CD8-positive, alpha-beta memory T cell (primary cell): ENCODE data around the gene RBFA. TPM values are rescaled to one million over a fixed set of nuclear protein-coding genes. Genes with fewer than 3 reads are reported as not detected.

ENCODE experiments used
- CTCF ChIA-PET: fragments of 350-600 bp; sonication (Branson Sonifier 250); formaldehyde crosslinking; loops from one replicate; lab custom pipeline; 2021; ENCODE audit warnings: antibody characterized with exemption; lab: Charles Lee
- POLR2A ChIA-PET: fragments of 350-600 bp; sonication (Branson Sonifier 250); formaldehyde crosslinking; loops from one replicate; lab custom pipeline; 2021; ENCODE audit warnings: antibody characterized with exemption; lab: Charles Lee
- DNase-seq, 5 donors: peaks; one replicate each; pipeline versions ENCODE4 v3.0.0 to v3.0.0-alpha.2; 2020 to 2022; ENCODE audit warnings: mixed read lengths in 1 of 5
- H3K27ac ChIP-seq: one replicate; pipeline ENCODE4 v1.7.0; 2013; ENCODE audit warnings: low read depth, mild to moderate bottlenecking, low read length, moderate library complexity
- H3K27me3 ChIP-seq: 2 replicates; pipeline ENCODE4 v1.7.0; 2013; ENCODE audit warnings: low read length, mild to moderate bottlenecking; ENCODE audit not compliant: insufficient read depth, poor library complexity, severe bottlenecking
- H3K36me3 ChIP-seq: 2 replicates; pipeline ENCODE4 v1.7.0; 2013; ENCODE audit warnings: mild to moderate bottlenecking, low read length, moderate library complexity; ENCODE audit not compliant: insufficient read depth
- H3K4me1 ChIP-seq: 2 replicates; pipeline ENCODE4 v1.7.0; 2013; ENCODE audit warnings: mild to moderate bottlenecking, low read length, moderate library complexity; ENCODE audit not compliant: insufficient read depth
- H3K4me3 ChIP-seq: 2 replicates; pipeline ENCODE4 v1.7.0; 2013; ENCODE audit warnings: mild to moderate bottlenecking, low read length
- H3K9me3 ChIP-seq: 2 replicates; pipeline ENCODE4 v1.7.0; 2013; ENCODE audit warnings: mild to moderate bottlenecking, low read length
- H3K27ac Mint-ChIP-seq, 8 donors: one replicate each; pipeline ENCODE4 v1.8.0; 2020 to 2021; ENCODE audit warnings: mixed read lengths in 8 of 8, mild to moderate bottlenecking in 6 of 8, inconsistent platforms in 3 of 8, moderate library complexity in 3 of 8
- H3K27me3 Mint-ChIP-seq, 2 donors: one replicate each; pipeline ENCODE4 v1.8.0; 2020 to 2021; ENCODE audit warnings: mixed read lengths in 2 of 2, mild to moderate bottlenecking in 1 of 2, moderate library complexity in 1 of 2
- H3K36me3 Mint-ChIP-seq, 3 donors: one replicate each; pipeline ENCODE4 v1.8.0; 2020 to 2021; ENCODE audit warnings: mixed read lengths in 3 of 3, inconsistent platforms in 1 of 3, mild to moderate bottlenecking in 1 of 3
- H3K4me1 Mint-ChIP-seq, 3 donors: one replicate each; pipeline ENCODE4 v1.8.0; 2020 to 2021; ENCODE audit warnings: mixed read lengths in 3 of 3, inconsistent platforms in 1 of 3, mild to moderate bottlenecking in 1 of 3
- H3K4me3 Mint-ChIP-seq, 7 donors: one replicate each; pipeline ENCODE4 v1.8.0; 2020 to 2021; ENCODE audit warnings: mixed read lengths in 7 of 7, mild to moderate bottlenecking in 6 of 7, moderate library complexity in 4 of 7, inconsistent platforms in 2 of 7
- H3K9me3 Mint-ChIP-seq, 5 donors: one replicate each; pipeline ENCODE4 v1.8.0; 2020 to 2022; ENCODE audit warnings: mixed read lengths in 5 of 5, mild to moderate bottlenecking in 3 of 5, moderate library complexity in 2 of 5, inconsistent platforms in 1 of 5
- polyA plus RNA-seq: library from polyadenylated mRNA; unstranded; fragments of 300-500 nt; fragmentation: Illumina TruSeq; gene quantifications from one replicate; pipeline ENCODE4 v1.2.3, GENCODE V29; 2021
- total RNA-seq, 2 experiments: library from RNA; stranded (reverse); gene quantifications; one replicate each; pipeline ENCODE4 v1.2.3, GENCODE V29; 2021

RBFA gene
- total and polyA plus RNA-seq, 3 experiments from 2014 or later = 10.0 to 40.6 (median 39.7) TPM

DNA sequence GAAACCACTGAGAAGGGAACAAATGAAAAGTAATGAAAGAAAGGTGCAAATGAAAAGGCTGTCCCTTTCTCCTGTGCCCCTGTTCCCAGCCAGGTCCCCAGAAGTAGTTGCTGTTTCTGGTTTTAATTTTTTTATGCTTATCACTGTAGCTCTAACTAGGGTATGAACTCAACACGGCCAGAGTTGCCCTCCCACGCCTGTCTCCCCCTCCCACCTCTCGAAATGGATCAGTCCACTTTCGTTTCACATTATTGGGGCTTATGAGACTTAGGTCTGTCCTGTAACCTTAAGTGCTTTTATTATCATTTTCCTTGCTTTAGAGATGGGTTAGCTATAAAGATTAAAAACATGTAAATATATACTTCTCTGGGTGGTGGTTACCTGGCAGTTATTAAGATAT, 8.6 kb downstream of the RBFA start:
- Mint-ChIP-seq H3K4me3 (peak overlapping the region in 2 of 7 donors; percentile 20 to 36), H3K27ac (peak overlapping the region in 2 of 8 donors; percentile 38 to 57), H3K4me1 (peaks cover 0 to 5% (median 2%) of the 10 kb centered on the region in 3 donors), H3K9me3 (no peaks in the 10 kb centered on the region), H3K36me3 (peaks cover 16 to 57% (median 18%) of the 10 kb centered on the region in 3 donors), H3K27me3 (no peaks in the 10 kb centered on the region)
- Histone ChIP-seq H3K4me1 (no peaks in the 10 kb centered on the region), H3K9me3 (no peaks in the 10 kb centered on the region), H3K27me3 (no peaks in the 10 kb centered on the region), H3K27ac (no peak overlapping the region), H3K4me3 (no peak overlapping the region), H3K36me3 (no peaks in the 10 kb centered on the region)
- POLR2A ChIA-PET = no interaction called here
- no peak for DNase-seq
- CTCF ChIA-PET = no interaction called here

DNA sequence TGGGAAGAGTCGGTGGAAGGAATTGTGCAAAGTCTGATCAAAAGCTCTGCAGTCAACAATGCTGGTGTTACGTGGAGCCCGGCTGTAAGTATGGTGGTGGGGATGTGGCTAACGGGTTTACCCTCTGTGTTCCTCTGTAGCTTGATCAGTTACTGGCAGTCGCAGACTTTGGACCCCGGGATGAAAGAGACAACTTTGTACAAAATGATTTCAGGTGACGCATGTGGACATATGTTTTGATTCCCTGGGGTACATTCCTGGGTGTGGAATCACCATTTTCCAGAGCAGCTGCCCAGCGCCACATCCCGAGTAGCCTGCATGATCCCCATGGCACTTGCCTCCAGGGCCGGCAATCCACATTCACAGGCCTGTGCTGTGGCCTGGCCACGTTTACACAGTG, 9.8 kb downstream of the RBFA start:
- CTCF ChIA-PET = no interaction called here
- H3K27me3 Mint-ChIP-seq = no peaks in the 10 kb centered on the region
- Histone ChIP-seq H3K27me3 (no peaks in the 10 kb centered on the region), H3K4me1 (no peaks in the 10 kb centered on the region), H3K36me3 (no peaks in the 10 kb centered on the region), H3K27ac (no peak overlapping the region), H3K4me3 (no peak overlapping the region), H3K9me3 (no peaks in the 10 kb centered on the region)
- DNase-seq = no peak
- peaks cover 0 to 2% (median 0%) of the 10 kb centered on the region in 5 donors for H3K9me3 Mint-ChIP-seq
- peaks cover 13 to 50% (median 18%) of the 10 kb centered on the region in 3 donors for H3K36me3 Mint-ChIP-seq
- peaks cover 0 to 5% (median 0%) of the 10 kb centered on the region in 3 donors for H3K4me1 Mint-ChIP-seq
- H3K4me3 Mint-ChIP-seq = no peak overlapping the region
- POLR2A ChIA-PET = no interaction called here
- H3K27ac Mint-ChIP-seq = no peak overlapping the region

DNA sequence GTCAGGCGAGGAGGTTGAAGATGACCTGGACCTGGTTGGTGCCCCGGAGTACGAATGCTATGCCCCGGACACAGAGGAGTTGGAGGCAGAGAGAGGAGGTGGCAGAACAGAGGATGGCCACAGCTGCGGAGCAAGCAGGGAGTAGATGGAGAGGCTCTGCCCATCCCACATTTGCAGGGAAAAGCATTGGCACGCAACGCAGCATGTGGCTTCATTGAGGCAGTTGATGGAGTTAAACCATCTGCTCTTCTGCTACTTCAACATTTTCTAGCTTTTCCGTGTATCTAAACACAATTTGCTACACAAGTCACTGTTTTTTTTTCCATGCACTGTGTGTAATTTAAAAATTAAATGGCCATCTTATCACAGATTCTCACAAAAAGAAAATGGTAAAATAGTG, 11.8 kb downstream of the RBFA start:
- no peak overlapping the region for H3K27ac Mint-ChIP-seq
- no peak overlapping the region for H3K4me3 Mint-ChIP-seq
- H3K4me1 Mint-ChIP-seq = peaks cover 0 to 5% (median 0%) of the 10 kb centered on the region in 3 donors
- CTCF ChIA-PET = no interaction called here
- H3K27ac ChIP-seq = no peak overlapping the region
- H3K9me3 ChIP-seq = no peaks in the 10 kb centered on the region
- H3K9me3 Mint-ChIP-seq = peaks cover 0 to 6% (median 3%) of the 10 kb centered on the region in 5 donors
- no peaks in the 10 kb centered on the region for H3K27me3 ChIP-seq
- POLR2A ChIA-PET = no interaction called here
- no peaks in the 10 kb centered on the region for H3K27me3 Mint-ChIP-seq
- H3K4me1 ChIP-seq = no peaks in the 10 kb centered on the region
- no peak overlapping the region for H3K4me3 ChIP-seq
- peaks cover 13 to 41% (median 19%) of the 10 kb centered on the region in 3 donors for H3K36me3 Mint-ChIP-seq
- no peaks in the 10 kb centered on the region for H3K36me3 ChIP-seq
- no peak for DNase-seq

DNA sequence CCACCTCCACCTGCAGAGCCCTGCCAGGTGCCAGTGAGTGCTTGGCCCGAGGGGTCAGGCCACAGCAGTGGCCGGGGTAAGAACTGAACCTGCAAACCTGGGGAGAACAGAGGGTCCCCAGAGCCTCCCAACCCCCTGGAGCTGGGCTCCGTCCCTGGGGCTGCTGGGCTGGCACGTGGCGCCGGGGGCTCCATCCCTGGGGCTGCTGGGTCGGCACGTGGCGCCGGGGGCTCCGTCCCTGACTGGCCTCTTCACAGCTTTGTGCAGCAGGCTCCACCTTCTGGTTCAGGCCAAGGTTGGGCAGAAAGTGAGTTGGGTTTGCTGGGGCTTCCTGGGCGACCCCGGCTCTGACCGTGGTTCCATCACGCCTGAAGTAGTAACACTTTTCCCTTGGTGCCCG, 12.2 kb downstream of the RBFA start:
- Histone ChIP-seq H3K4me3 (no peak overlapping the region), H3K4me1 (no peaks in the 10 kb centered on the region), H3K36me3 (no peaks in the 10 kb centered on the region), H3K27me3 (no peaks in the 10 kb centered on the region), H3K27ac (no peak overlapping the region), H3K9me3 (no peaks in the 10 kb centered on the region)
- CTCF ChIA-PET = no interaction called here
- peaks cover 17 to 40% (median 19%) of the 10 kb centered on the region in 3 donors for H3K36me3 Mint-ChIP-seq
- peaks cover 3 to 10% (median 4%) of the 10 kb centered on the region in 5 donors for H3K9me3 Mint-ChIP-seq
- peaks cover 0 to 5% (median 0%) of the 10 kb centered on the region in 3 donors for H3K4me1 Mint-ChIP-seq
- H3K27ac Mint-ChIP-seq = no peak overlapping the region
- no peak overlapping the region for H3K4me3 Mint-ChIP-seq
- no peak for DNase-seq
- POLR2A ChIA-PET = no interaction called here
- H3K27me3 Mint-ChIP-seq = no peaks in the 10 kb centered on the region

DNA sequence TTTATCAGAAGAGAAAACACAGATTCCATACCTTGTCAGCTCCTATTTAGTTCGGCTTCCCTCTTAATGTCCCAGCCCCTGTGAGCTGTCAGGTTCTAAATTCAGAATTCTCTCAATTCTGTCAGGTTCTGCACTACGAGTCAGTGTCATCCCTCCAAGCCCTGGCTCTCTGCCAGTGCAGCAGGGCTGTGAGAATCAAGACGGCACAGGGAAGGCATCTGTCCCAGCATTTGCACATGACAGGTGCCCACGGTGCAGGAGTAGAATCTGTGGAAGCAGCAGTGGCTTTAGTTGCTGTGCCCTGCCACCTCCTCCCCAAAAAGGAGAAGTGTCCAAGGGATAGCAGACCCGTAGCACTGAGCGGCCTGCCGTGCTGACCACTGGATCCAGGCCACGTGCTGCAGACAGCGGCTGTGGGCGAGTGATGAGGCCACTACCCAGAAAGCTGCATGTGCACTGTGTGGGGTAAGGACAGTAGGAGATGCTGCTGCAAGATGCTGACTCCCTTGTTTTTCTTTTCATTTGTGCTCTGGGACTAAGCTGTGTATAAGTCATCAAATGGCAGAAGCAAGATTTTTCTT, 12.8 kb downstream of the RBFA start:
- H3K4me3 Mint-ChIP-seq = no peak overlapping the region
- H3K4me1 ChIP-seq = no peaks in the 10 kb centered on the region
- no peak for DNase-seq
- no peaks in the 10 kb centered on the region for H3K27me3 ChIP-seq
- no peaks in the 10 kb centered on the region for H3K36me3 ChIP-seq
- H3K9me3 Mint-ChIP-seq = peaks cover 8 to 16% (median 11%) of the 10 kb centered on the region in 5 donors
- H3K9me3 ChIP-seq = no peaks in the 10 kb centered on the region
- H3K27ac Mint-ChIP-seq = peak overlapping the region in 1 of 8 donors; percentile 43
- ChIA-PET POLR2A (no interaction called here), CTCF (no interaction called here)
- peaks cover 0 to 5% (median 0%) of the 10 kb centered on the region in 3 donors for H3K4me1 Mint-ChIP-seq
- H3K4me3 ChIP-seq = no peak overlapping the region
- peaks cover 20 to 40% (median 22%) of the 10 kb centered on the region in 3 donors for H3K36me3 Mint-ChIP-seq
- no peak overlapping the region for H3K27ac ChIP-seq
- peaks cover 0 to 1% of the 10 kb centered on the region in 2 donors for H3K27me3 Mint-ChIP-seq

DNA sequence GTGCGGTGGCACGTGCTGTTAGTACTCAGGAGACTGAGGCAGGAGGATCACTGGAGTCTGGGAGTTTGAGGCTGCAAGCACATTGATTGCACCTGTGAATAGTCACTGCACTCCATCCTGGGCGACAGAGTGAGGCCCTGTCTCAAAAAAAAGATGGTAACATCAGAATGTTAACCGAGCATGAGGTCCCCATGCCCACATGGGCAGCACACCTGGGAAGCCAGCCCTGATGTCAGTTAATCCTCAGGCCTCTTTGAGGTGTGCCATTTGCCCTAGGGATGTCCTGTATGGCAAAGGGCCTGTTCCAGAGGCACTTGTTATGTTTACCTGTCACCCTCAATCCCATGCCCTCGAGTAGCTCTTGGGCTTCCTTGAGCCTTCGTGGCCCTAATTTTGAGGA, 16.6 kb downstream of the RBFA start:
- no peaks in the 10 kb centered on the region for H3K4me1 ChIP-seq
- no peaks in the 10 kb centered on the region for H3K9me3 ChIP-seq
- no peak overlapping the region for H3K4me3 Mint-ChIP-seq
- peaks cover 0 to 10% of the 10 kb centered on the region in 2 donors for H3K27me3 Mint-ChIP-seq
- H3K9me3 Mint-ChIP-seq = peaks cover 28 to 48% (median 40%) of the 10 kb centered on the region in 5 donors
- H3K27ac Mint-ChIP-seq = no peak overlapping the region
- CTCF ChIA-PET = no interaction called here
- no peak overlapping the region for H3K4me3 ChIP-seq
- POLR2A ChIA-PET = no interaction called here
- H3K36me3 ChIP-seq = no peaks in the 10 kb centered on the region
- peaks cover 13 to 29% (median 18%) of the 10 kb centered on the region in 3 donors for H3K36me3 Mint-ChIP-seq
- H3K27ac ChIP-seq = no peak overlapping the region
- no peaks in the 10 kb centered on the region for H3K27me3 ChIP-seq
- no peak for DNase-seq
- H3K4me1 Mint-ChIP-seq = no peaks in the 10 kb centered on the region

DNA sequence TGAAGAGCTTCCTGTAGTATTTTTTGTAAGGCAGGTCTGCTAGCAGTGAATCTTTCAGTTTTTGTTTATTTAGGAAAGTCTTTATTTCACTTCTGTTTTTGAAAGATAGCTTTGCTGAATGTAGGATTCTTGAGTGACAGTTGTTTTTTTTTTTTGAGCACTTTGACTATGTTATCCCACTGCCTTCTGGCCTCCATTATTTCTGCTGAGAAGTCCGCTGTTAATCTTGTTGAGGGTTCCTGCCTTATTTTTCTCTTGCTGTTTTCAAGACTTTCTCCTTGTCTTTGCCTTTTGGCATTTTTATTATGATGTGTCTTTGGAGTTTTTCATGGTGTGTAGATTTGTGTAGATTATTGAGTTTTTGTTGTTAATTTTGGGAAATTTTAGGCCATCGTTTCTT, 21.9 kb downstream of the RBFA start:
- ChIA-PET CTCF (no interaction called here), POLR2A (no interaction called here)
- H3K4me1 ChIP-seq = no peaks in the 10 kb centered on the region
- peaks cover 40 to 71% (median 66%) of the 10 kb centered on the region in 5 donors for H3K9me3 Mint-ChIP-seq
- H3K4me1 Mint-ChIP-seq = no peaks in the 10 kb centered on the region
- H3K27me3 Mint-ChIP-seq = peaks cover 0 to 15% of the 10 kb centered on the region in 2 donors
- H3K27ac ChIP-seq = no peak overlapping the region
- no peak overlapping the region for H3K4me3 Mint-ChIP-seq
- H3K4me3 ChIP-seq = no peak overlapping the region
- H3K9me3 ChIP-seq = no peaks in the 10 kb centered on the region
- H3K36me3 ChIP-seq = no peaks in the 10 kb centered on the region
- no peak for DNase-seq
- no peaks in the 10 kb centered on the region for H3K27me3 ChIP-seq
- H3K36me3 Mint-ChIP-seq = peaks cover 4 to 34% (median 6%) of the 10 kb centered on the region in 3 donors
- H3K27ac Mint-ChIP-seq = no peak overlapping the region

DNA sequence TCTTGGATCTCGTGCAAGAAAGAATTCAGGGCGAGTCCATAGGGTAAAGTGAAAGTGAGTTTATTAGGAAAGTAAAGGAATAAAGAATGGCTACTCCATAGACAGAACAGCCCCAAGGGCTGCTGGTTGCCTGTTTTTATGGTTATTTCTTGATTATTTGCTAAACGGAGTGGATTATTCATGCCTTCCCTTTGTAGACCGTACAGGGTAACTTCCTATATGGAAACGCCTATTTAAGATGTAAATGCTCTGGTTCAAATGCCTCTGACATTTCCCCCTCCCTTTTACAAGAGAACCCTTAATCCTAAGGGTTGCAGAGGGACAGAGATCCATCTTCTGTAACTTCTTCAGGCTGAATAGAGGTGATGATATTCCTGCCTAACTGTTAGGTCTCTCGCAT, 25.7 kb downstream of the RBFA start:
- H3K4me1 Mint-ChIP-seq = no peaks in the 10 kb centered on the region
- ChIA-PET POLR2A (no interaction called here), CTCF (no interaction called here)
- Histone ChIP-seq H3K27me3 (no peaks in the 10 kb centered on the region), H3K4me3 (no peak overlapping the region), H3K36me3 (no peaks in the 10 kb centered on the region), H3K27ac (no peak overlapping the region), H3K4me1 (no peaks in the 10 kb centered on the region), H3K9me3 (peaks cover 3% of the 10 kb centered on the region)
- H3K27ac Mint-ChIP-seq = no peak overlapping the region
- no peak overlapping the region for H3K4me3 Mint-ChIP-seq
- DNase-seq = no peak
- H3K9me3 Mint-ChIP-seq = peaks cover 17 to 51% (median 44%) of the 10 kb centered on the region in 5 donors
- peaks cover 0 to 18% (median 0%) of the 10 kb centered on the region in 3 donors for H3K36me3 Mint-ChIP-seq
- H3K27me3 Mint-ChIP-seq = peaks cover 0 to 11% of the 10 kb centered on the region in 2 donors
